Endodermal cell (in vitro differentiated cells): ENCODE measurements around the gene CPT1A. TPM values are rescaled to one million over a fixed set of nuclear protein-coding genes. Genes with fewer than 3 reads are reported as not detected.

Experiments used
- DNase-seq: peaks from one replicate; pipeline ENCODE4 v3.0.0-alpha.2; 2017
- H3K27ac ChIP-seq: 2 replicates; pipeline ENCODE4 v1.5.1; 2013; ENCODE audit warnings: mild to moderate bottlenecking, low read depth, low read length, moderate library complexity
- H3K27me3 ChIP-seq: 2 replicates; pipeline ENCODE4 v1.6.1; 2013; ENCODE audit warnings: mild to moderate bottlenecking, low read length, moderate library complexity; ENCODE audit not compliant: insufficient read depth, control insufficient read depth, poor library complexity, severe bottlenecking
- H3K36me3 ChIP-seq: 2 replicates; pipeline ENCODE4 v1.7.0; 2013; ENCODE audit warnings: mild to moderate bottlenecking, low read length, moderate library complexity; ENCODE audit not compliant: control insufficient read depth, insufficient read depth
- H3K4me1 ChIP-seq: one replicate; pipeline ENCODE4 v1.7.0; 2013; ENCODE audit warnings: low read length; ENCODE audit not compliant: control insufficient read depth, insufficient read depth
- H3K4me3 ChIP-seq: 2 replicates; pipeline ENCODE4 v1.5.1; 2013; ENCODE audit warnings: mild to moderate bottlenecking, low read length, moderate library complexity
- H3K9ac ChIP-seq: 2 replicates; pipeline ENCODE4 v1.6.1; 2013; ENCODE audit warnings: mild to moderate bottlenecking, low read length, moderate library complexity; ENCODE audit not compliant: poor library complexity, severe bottlenecking; ENCODE audit errors: extremely low read depth
- H3K9me3 ChIP-seq: 2 replicates; pipeline ENCODE4 v1.6.1; 2013; ENCODE audit warnings: mild to moderate bottlenecking, low read length, moderate library complexity; ENCODE audit not compliant: control insufficient read depth
- H3K27ac Mint-ChIP-seq: 2 replicates; pipeline ENCODE4 v1.8.0; 2020; ENCODE audit warnings: mixed read lengths
- H3K27me3 Mint-ChIP-seq: 2 replicates; pipeline ENCODE4 v1.8.0; 2021; ENCODE audit warnings: mild to moderate bottlenecking, mixed read lengths; ENCODE audit not compliant: insufficient read depth
- H3K36me3 Mint-ChIP-seq: 2 replicates; pipeline ENCODE4 v1.8.0; 2020; ENCODE audit warnings: low read depth, mixed read lengths
- H3K4me1 Mint-ChIP-seq: 2 replicates; pipeline ENCODE4 v1.8.0; 2020; ENCODE audit warnings: mixed read lengths
- H3K4me3 Mint-ChIP-seq: 2 replicates; pipeline ENCODE4 v1.8.0; 2020; ENCODE audit warnings: mild to moderate bottlenecking, moderate library complexity, mixed read lengths
- H3K9me3 Mint-ChIP-seq: 2 replicates; pipeline ENCODE4 v1.8.0; 2020; ENCODE audit warnings: mild to moderate bottlenecking, mixed read lengths
- CTCF ChIP-seq: fragments of 200-600 bp; sonication (generic); conservative IDR thresholded peaks from 2 replicates; pipeline ENCODE4 v1.5.0; 2021; ENCODE audit warnings: antibody characterized with exemption, mild to moderate bottlenecking
- WGBS, 2 experiments: methylation state at CpG; one replicate each; pipeline versions ENCODE4 v1.1.5 to v1.1.7; 2013; ENCODE audit warnings: missing lambda C conversion rate in 2 of 2, mixed read lengths in 1 of 2; ENCODE audit not compliant: insufficient coverage in 1 of 2, insufficient read length in 1 of 2; 5-methylcytosine and 5-hydroxymethylcytosine counted together
- total RNA-seq, 2 donors: library from RNA; stranded (reverse); fragmentation: NEBNext Ultra II Directional in 1 of 2; extraction: Animal tissue kit (Norgen Biotek cat#: 25700) in 1 of 2; gene quantifications; 2 replicates in 1 of 2; 3 replicates in 1 of 2; pipeline ENCODE4 v1.2.1, GENCODE V29; 2021

Gene CPT1A
- total RNA-seq, 2 donors from 2014 or later = 3.3 to 7.3 TPM

GRCh38 chr11:68763926-68764657, 77.6 kb downstream of the CPT1A start:
- WGBS, 2 experiments = 91 to 96% methylated on average over 10 to 14 of the region's 14 CpGs
- Mint-ChIP-seq H3K27me3 (no peaks in the 10 kb centered on the region), H3K4me3 (no peak overlapping the region), H3K36me3 (peaks cover 8% of the 10 kb centered on the region), H3K9me3 (no peaks in the 10 kb centered on the region), H3K27ac (peak overlapping the region; percentile 6), H3K4me1 (peaks cover 9% of the 10 kb centered on the region)
- H3K36me3 ChIP-seq = no peaks in the 10 kb centered on the region
- no peaks in the 10 kb centered on the region for H3K9me3 ChIP-seq
- H3K27me3 ChIP-seq = no peaks in the 10 kb centered on the region
- peak; percentile 58 for TF ChIP-seq CTCF
- H3K4me1 ChIP-seq = no peaks in the 10 kb centered on the region
- H3K9ac ChIP-seq = no peak overlapping the region
- H3K27ac ChIP-seq = no peak overlapping the region
- no peak overlapping the region for H3K4me3 ChIP-seq
- DNase-seq = no peak

- WGBS, 2 experiments = 78 to 89% methylated on average over 5 to 10 of the region's 10 CpGs
- Mint-ChIP-seq H3K27ac (no peak overlapping the region), H3K9me3 (no peaks in the 10 kb centered on the region), H3K4me1 (peaks cover 9% of the 10 kb centered on the region), H3K27me3 (no peaks in the 10 kb centered on the region), H3K4me3 (no peak overlapping the region), H3K36me3 (peaks cover 3% of the 10 kb centered on the region)
- H3K9me3 ChIP-seq = no peaks in the 10 kb centered on the region
- H3K27me3 ChIP-seq = no peaks in the 10 kb centered on the region
- no peaks in the 10 kb centered on the region for H3K4me1 ChIP-seq
- H3K4me3 ChIP-seq = no peak overlapping the region
- no peak overlapping the region for H3K27ac ChIP-seq
- no peak for TF ChIP-seq CTCF
- H3K9ac ChIP-seq = no peak overlapping the region
- DNase-seq = no peak
- no peaks in the 10 kb centered on the region for H3K36me3 ChIP-seq
Observed at GRCh38 chr11:68763181-68763721, 78.5 kb downstream of the CPT1A start.

GRCh38 chr11:68762481-68762880, 79.2 kb downstream of the CPT1A start:
- no peak overlapping the region for H3K27ac Mint-ChIP-seq
- no peak for DNase-seq
- no peak overlapping the region for H3K4me3 ChIP-seq
- 87 to 97% methylated on average over 14 to 15 of the region's 15 CpGs for WGBS, 2 experiments
- H3K4me1 Mint-ChIP-seq = peaks cover 9% of the 10 kb centered on the region
- no peaks in the 10 kb centered on the region for H3K9me3 Mint-ChIP-seq
- H3K36me3 ChIP-seq = no peaks in the 10 kb centered on the region
- no peaks in the 10 kb centered on the region for H3K27me3 ChIP-seq
- H3K4me3 Mint-ChIP-seq = no peak overlapping the region
- peaks cover 2% of the 10 kb centered on the region for H3K36me3 Mint-ChIP-seq
- no peak overlapping the region for H3K9ac ChIP-seq
- no peak overlapping the region for H3K27ac ChIP-seq
- no peaks in the 10 kb centered on the region for H3K27me3 Mint-ChIP-seq
- no peak for TF ChIP-seq CTCF
- no peaks in the 10 kb centered on the region for H3K4me1 ChIP-seq
- H3K9me3 ChIP-seq = no peaks in the 10 kb centered on the region
